IMR-90 (cell line): ENCODE results near the gene RPS19BP1.

Experiments
- CTCF ChIP-seq: conservative IDR thresholded peaks from 2 replicates; pipeline ENCODE4 v1.5.1; 2012; ENCODE audit warnings: mild to moderate bottlenecking, low read depth, low read length, improper control_type of control experiment
- MAFK ChIP-seq: IDR thresholded peaks from 2 replicates; pipeline ENCODE4 v1.6.1; 2012; ENCODE audit warnings: low read depth, low read length, improper control_type of control experiment
- MAZ ChIP-seq: IDR thresholded peaks from 2 replicates; pipeline ENCODE4 v1.6.1; 2012; ENCODE audit warnings: low read depth, mild to moderate bottlenecking, low read length, improper control_type of control experiment, moderate library complexity, borderline replicate concordance
- MXI1 ChIP-seq: IDR thresholded peaks from 2 replicates; pipeline ENCODE4 v1.6.1; 2012; ENCODE audit warnings: low read depth, mild to moderate bottlenecking, low read length, moderate library complexity, borderline replicate concordance
- POLR2A ChIP-seq: IDR thresholded peaks from 2 replicates; pipeline ENCODE4 v1.6.1; 2012; ENCODE audit warnings: mild to moderate bottlenecking, low read depth, low read length
- RAD21 ChIP-seq: IDR thresholded peaks from 2 replicates; pipeline ENCODE4 v1.6.1; 2012; ENCODE audit warnings: low read length, improper control_type of control experiment
- RCOR1 ChIP-seq: IDR thresholded peaks from 2 replicates; pipeline ENCODE4 v1.6.1; 2012; ENCODE audit warnings: mild to moderate bottlenecking, low read length, improper control_type of control experiment; ENCODE audit not compliant: insufficient replicate concordance
- RFX5 ChIP-seq: IDR thresholded peaks from 2 replicates; pipeline ENCODE4 v1.8.0; 2012; ENCODE audit warnings: low read depth, mild to moderate bottlenecking, low read length, moderate library complexity
- SMC3 ChIP-seq: fragments of 150-350 bp; IDR thresholded peaks from 2 replicates; pipeline ENCODE4 v1.6.1; 2016; ENCODE audit warnings: low read depth, mild to moderate bottlenecking, antibody characterized with exemption, low read length, moderate library complexity

- no peak for TF ChIP-seq RFX5
- TF ChIP-seq CTCF, result no peak
- no peak for TF ChIP-seq POLR2A
- TF ChIP-seq MAFK, result no peak
- no peak for TF ChIP-seq SMC3
- no peak for TF ChIP-seq RAD21
- TF ChIP-seq MAZ, result no peak
- no peak for TF ChIP-seq MXI1
- no peak for TF ChIP-seq RCOR1
Measured at GRCh38 chr22:39487826-39488520, 44.6 kb downstream of the RPS19BP1 start.
